Measurements from ENCODE around the gene DACT2.
"Not testable (repeated sequence)": the region's sequence is repeated elsewhere in the genome, so short reads cannot be mapped to it uniquely, and the experiment has no call there.

The DACT2 gene

DNA sequence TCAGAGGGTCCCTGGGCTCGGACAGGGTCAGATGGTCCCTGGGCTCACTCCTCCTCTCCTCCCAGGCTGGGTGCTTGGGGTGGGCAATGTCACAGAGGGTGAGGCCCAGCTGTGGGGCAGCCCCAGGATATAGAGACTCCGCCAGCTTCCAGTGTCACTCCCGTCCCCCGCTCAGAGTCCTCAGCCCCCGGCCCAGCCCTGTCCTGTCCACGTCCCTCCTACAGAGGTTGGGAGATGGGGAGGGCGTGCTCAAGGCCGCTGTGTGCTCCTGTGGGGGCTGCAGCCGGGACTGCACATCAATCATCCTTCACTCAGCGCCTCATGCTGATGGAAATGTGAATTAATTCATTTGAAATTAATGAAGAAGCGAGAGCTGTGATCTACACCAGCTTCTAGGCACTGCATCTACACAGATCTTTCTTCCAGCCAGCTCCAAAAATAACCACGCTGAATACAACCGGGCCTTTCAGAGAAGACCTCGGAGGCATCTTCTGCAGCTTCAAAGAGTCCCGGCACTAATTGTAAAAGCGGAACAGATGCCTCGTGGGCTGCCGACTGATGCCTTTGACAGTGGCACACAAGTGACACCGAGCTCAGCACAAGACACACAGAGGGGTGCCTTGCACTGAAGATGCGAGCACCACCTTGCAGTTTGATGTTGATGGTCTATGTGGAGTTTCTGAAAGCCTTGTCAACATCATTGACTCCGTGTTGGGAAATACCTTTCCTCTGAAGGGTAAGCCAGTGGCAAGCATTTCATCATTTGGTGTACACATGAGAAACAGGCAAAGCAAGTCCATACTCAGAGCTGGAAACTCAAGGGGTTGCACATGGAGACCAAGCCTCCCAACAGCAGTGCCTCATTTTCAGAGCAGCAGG is 39.3 kb downstream of the DACT2 start:
- DNase-seq, result no peak

GRCh38 chr6:168279403-168279935 is 40.1 kb downstream of the DACT2 start:
- DNase-seq, result no peak

DNA sequence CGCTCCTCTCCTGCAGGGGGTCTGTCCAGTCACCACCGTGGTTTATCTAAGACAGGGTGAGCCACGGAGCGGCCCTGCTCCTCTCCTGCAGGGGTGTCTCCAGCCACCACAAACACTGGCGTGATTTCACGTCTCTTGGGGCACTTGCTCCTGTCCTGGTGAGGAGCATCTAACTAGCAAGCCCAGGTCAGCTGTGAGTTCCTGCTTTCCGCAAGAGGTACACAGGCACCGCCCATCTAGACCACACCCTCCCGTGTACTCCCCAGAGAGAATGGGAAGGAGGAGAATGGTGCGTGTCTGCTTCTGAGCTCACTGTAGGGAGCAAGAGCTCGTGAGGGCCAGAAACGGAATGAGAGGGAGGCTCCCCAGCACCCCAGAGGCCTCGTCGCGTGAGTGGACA is 40.7 kb downstream of the DACT2 start:
- no peak for DNase-seq

DNA sequence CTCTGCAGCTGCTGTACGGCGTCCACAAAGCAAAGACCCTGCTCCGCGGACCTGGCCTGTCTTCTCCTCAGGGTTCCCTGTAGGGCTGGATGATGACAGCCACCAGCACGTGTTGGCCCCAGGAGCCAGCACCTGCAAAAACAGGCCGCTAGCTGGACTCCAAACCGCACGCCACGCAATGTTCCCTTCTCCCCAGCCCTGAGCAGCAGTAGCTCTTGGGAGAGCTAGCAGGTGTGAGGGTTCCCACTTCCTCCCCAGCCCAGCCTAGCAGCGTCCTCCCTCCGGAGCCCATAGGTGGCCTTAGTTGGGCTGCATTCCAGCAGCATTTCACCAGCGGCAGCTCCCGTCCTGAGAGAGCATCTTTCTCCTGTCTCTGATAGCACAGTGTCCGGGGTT is 42.3 kb downstream of the DACT2 start:
- no peak for DNase-seq

DNA sequence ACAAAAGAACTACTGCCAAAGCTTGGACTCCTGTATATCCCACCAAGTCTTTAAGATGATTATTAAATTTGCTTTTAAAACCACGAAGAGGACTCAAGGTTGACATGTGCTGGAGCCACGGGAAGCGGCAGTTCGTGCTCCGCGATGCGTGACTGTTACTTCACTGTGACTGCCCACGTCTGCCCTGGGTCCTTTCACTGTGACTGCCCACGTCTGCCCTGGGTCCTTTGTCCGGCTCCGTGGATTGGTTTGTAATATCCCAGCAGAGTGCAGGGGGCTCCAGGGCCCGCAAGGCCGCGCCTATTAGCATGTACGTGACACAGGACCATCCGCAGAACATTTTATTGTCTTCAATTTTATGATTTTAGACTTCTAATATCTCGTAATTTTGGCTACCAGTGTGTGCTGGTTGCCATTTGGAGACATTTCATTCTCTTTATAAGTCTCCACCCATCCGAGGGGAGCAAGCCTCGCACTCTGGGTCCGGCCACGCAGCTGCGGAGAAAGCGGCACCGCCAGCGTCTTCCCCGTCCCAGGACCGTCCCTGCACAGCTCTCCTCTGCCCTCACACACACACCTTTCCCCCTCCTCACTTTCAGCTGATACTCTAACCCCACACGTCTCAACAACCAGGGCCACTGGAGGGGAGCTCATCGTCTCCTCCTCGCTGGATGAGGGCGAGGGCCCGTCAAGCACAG is 42.9 kb downstream of the DACT2 start:
- no peak for DNase-seq

DNA sequence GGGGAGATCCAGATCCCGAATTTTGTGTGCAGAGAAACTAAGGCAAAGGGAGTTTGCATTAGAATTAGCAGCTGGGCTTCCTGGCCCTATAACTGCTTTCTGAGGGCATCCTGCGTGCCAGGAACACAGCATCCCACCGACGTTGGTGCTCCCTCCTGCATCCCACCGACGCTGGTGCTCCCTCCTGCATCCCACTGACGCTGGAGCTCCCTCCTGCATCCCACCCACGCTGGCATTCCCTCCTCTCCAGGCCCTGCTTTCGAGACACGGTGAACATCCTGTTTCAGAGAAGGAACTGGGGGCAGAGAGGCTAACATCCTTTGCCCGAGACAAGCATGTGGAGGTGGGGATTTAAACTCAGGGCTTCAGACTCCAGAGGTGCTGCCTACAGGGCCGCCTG is 44.4 kb downstream of the DACT2 start:
- DNase-seq, result no peak

- DNase-seq, result no peak
Observed at GRCh38 chr6:168274037-168274952, 45.3 kb downstream of the DACT2 start.

DNA sequence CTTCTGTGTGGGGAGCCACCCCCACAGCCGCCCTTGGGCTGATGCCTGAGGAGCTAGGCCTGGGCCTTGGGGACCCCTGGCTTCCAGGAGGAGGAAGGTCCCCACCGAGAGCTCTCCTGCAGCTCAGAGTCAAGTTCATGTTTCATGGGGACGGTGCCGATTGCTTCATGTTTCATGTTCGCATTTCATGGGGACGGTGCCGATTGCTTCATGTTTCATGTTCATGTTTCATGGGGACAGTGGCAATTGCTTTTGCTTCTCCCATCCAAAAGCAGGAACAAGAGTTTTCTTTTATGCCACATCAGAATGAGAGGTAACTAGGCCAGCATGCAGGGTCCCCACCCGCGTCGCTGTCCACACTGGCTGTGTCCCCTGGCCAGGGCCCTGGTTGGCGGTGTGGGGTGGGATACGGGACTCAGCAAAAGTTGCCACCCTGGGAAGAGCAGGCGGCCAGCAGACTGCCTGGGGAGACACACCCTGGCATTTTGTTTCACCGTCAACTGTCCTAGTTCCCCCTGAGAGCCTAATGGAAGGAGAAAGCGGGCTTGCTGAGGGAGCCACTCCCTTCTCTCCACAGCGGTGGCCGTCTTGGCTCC is 46.0 kb downstream of the DACT2 start:
- no peak for DNase-seq

GRCh38 chr6:168272415-168273325 is 46.9 kb downstream of the DACT2 start:
- DNase-seq, result no peak

GRCh38 chr6:168270274-168271172 is 49.1 kb downstream of the DACT2 start:
- DNase-seq, result no peak

DNA sequence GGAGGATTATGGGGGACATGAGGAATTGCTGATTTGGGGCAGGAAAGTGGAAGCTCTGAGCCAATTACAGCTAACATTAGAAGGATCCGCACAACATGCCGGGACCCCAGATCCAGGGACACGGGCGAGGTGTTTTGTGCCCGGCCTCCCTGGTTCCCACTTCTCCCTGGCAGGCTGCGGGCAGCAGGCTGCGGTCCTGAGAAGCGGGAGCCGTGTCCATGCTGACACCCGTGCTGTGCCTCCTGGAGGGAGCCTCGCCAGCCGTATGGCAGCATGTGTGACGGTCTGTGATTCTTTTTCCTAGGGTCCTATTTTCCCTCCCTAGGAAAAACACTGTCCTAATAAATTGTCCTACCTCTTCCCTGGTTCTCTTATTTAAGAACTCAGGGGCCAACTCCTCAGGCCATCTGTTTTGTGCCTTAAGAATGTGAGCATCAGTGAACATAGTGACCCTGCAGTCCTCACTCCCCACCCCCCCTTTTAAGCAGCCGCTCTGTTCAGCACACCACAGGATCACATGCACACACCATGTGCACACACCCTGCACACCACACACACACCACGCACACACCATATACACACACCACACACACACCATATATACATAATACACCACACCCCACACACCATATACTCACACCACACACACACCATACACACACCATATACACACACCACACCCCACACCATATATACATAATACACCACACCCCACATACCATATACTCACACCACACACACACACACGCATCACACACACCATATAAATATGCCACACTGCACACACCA is 49.9 kb downstream of the DACT2 start:
- no peak for DNase-seq

GRCh38 chr6:168268755-168269154 is 50.8 kb downstream of the DACT2 start:
- DNase-seq, result no peak

GRCh38 chr6:168267779-168268178 is 51.8 kb downstream of the DACT2 start:
- DNase-seq, result not testable (repeated sequence)

DNA sequence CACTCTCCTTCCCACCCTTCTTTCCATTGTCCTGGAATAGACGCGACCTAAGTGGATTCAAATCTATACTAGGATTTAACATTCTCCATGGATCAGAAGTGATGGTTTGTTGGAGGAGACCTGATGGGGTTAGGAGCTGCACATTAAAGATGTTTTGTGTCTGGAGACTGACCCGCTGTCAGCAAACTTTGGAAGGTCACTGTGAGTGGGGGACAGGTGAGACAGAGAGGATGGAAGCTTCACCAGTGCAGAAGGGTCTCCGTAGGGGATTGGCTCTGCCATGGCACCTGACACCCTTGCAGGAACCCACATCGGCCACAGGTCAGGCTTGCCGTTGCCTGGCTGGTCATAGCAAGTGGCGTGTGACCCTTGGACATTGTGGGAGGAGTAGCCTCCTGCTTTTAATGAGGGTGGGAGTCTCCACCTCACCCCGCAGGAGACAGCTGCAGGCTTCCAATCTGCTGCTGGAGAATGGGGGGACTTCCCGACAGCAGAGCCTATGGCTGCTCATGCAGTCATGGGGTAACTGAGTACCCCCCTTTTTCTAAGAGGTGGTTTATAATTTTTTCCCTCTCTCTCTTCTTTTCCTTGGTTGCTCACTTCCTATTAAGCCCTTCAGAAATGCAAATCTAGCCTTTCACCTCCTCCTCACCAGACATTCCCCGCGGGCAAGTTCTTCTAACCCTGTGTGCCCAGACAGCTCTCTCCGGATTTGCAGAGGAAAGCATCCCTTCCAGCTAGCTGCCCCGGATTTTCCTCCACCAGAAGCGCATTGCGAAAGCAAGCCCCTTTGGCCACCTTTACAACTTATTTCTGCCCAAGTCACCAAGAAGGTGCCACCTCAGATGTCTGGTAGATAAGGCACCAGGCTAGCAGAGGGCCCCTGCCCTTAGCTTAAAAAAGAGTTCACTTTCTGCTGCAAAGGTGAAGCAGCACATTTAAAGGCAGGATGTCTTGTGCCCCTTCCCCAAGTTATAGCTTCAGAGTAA is 53.5 kb downstream of the DACT2 start:
- DNase-seq, result no peak

- no peak for DNase-seq
Observed at GRCh38 chr6:168265394-168265793, 54.2 kb downstream of the DACT2 start.

DNA sequence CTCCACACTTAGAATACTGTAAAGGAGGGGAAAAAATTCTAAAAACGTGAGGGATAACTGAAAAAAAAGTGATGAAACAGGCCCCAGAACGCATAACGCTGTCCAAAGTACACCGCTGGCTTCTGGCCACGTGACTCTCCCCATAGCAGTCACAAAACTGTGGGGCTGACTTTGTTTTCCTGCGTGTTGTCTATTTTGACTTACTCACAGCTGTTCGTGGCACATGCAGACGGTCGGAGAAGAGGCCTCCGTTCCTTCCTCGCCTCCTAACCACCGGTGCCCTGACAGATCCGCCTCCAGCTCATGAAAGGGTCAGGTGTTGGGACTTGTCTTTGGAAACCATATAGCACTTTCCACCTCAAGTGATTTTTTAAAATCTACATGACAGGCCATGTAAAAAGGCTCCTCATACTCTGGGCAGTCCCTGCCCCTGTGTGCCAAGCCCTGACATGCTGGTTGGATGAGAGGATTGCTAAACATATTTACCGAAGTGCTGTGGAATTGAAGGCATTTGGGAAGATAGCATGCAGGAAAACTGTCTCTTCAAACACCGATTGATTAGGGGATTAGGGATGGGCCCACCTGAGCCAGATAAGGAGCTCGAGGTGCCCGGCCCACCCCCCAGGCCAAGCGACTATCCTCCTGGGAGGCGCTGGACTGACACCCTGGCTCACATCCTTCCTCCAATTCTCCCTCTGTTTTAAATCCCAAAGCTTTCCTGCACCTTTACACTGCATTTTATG is 54.8 kb downstream of the DACT2 start:
- DNase-seq, result no peak

GRCh38 chr6:168263351-168263905 is 56.1 kb downstream of the DACT2 start:
- no peak for DNase-seq

Measured in GDM1 (cell line).